CD4-positive, CD25-positive, alpha-beta regulatory T cell (primary cell): ENCODE results near the gene ZNF213. TPM values are rescaled to one million over a fixed set of nuclear protein-coding genes. Genes with fewer than 3 reads are reported as not detected.

Source experiments
- ATAC-seq, 2 donors: fragments of 150-1000 bp; cut with Tn5 transposase; one replicate each; pipeline ENCODE4 v1.10.0; 2021; ENCODE audit warnings: low read depth in 2 of 2, moderate number of reproducible peaks in 2 of 2, moderate library complexity in 1 of 2
- DNase-seq, 3 donors: peaks; one replicate each; pipeline versions ENCODE4 v3.0.0 to v3.0.0-alpha.2; 2012 to 2022; ENCODE audit warnings: mixed read lengths in 1 of 3
- H3K27ac ChIP-seq: one replicate; pipeline ENCODE4 v1.7.0; 2013; ENCODE audit warnings: mild to moderate bottlenecking, low read length; ENCODE audit not compliant: insufficient read depth, poor library complexity, severe bottlenecking
- H3K27me3 ChIP-seq: one replicate; pipeline ENCODE4 v1.7.0; 2013; ENCODE audit warnings: low read length; ENCODE audit not compliant: control insufficient read depth, insufficient read depth
- H3K36me3 ChIP-seq: one replicate; pipeline ENCODE4 v1.7.0; 2013; ENCODE audit warnings: mild to moderate bottlenecking, low read length, moderate library complexity; ENCODE audit not compliant: control insufficient read depth, insufficient read depth
- H3K4me1 ChIP-seq: 2 replicates; pipeline ENCODE4 v1.7.0; 2013; ENCODE audit warnings: mild to moderate bottlenecking, low read length; ENCODE audit not compliant: insufficient read depth, control insufficient read depth, poor library complexity, severe bottlenecking
- H3K4me3 ChIP-seq: one replicate; pipeline ENCODE4 v1.7.0; 2013; ENCODE audit warnings: low read depth, mild to moderate bottlenecking, low read length, moderate library complexity
- H3K9me3 ChIP-seq, 2 experiments: 1 replicate in 1 of 2; 2 replicates in 1 of 2; pipeline ENCODE4 v1.7.0; 2013; ENCODE audit warnings: low read length in 2 of 2, mild to moderate bottlenecking in 1 of 2, moderate library complexity in 1 of 2; ENCODE audit not compliant: control insufficient read depth in 2 of 2
- H3K27ac Mint-ChIP-seq, 3 donors: one replicate each; pipeline ENCODE4 v1.8.0; 2020 to 2022; ENCODE audit warnings: mild to moderate bottlenecking in 3 of 3, mixed read lengths in 3 of 3, moderate library complexity in 2 of 3
- H3K27me3 Mint-ChIP-seq: one replicate; pipeline ENCODE4 v1.8.0; 2022; ENCODE audit warnings: mild to moderate bottlenecking, mixed read lengths
- H3K36me3 Mint-ChIP-seq: one replicate; pipeline ENCODE4 v1.8.0; 2020; ENCODE audit warnings: mixed read lengths
- H3K4me1 Mint-ChIP-seq, 4 donors: one replicate each; pipeline ENCODE4 v1.8.0; 2020 to 2022; ENCODE audit warnings: mixed read lengths in 4 of 4, mild to moderate bottlenecking in 1 of 4
- H3K4me3 Mint-ChIP-seq, 4 donors: one replicate each; pipeline ENCODE4 v1.8.0; 2020 to 2022; ENCODE audit warnings: mild to moderate bottlenecking in 4 of 4, mixed read lengths in 4 of 4, moderate library complexity in 3 of 4
- H3K9me3 Mint-ChIP-seq, 7 donors: one replicate each; pipeline ENCODE4 v1.8.0; 2020 to 2022; ENCODE audit warnings: mixed read lengths in 7 of 7, mild to moderate bottlenecking in 3 of 7, moderate library complexity in 2 of 7
- polyA plus RNA-seq, 4 donors: library from polyadenylated mRNA; unstranded; fragments of 300-500 nt; fragmentation: Illumina TruSeq; gene quantifications; one replicate each; pipeline ENCODE4 v1.2.3, GENCODE V29; 2021
- total RNA-seq: library from RNA; stranded (reverse); gene quantifications from one replicate; pipeline ENCODE4 v1.2.3, GENCODE V29; 2022

The ZNF213 gene
- total and polyA plus RNA-seq, 5 donors from 2014 or later, result 1.9 to 3.8 (median 2.2) TPM

- no peak for DNase-seq
- no peaks in the 10 kb centered on the region for H3K9me3 Mint-ChIP-seq
- H3K4me1 Mint-ChIP-seq, result peaks cover 1 to 6% (median 3%) of the 10 kb centered on the region in 4 donors
- H3K4me3 ChIP-seq, result no peak within 1 kb of the TSS
- H3K27ac Mint-ChIP-seq, result peak within 1 kb of the TSS in 1 of 3 donors; percentile 63
- H3K36me3 Mint-ChIP-seq, result peaks cover 5% of the 10 kb centered on the region
- H3K27ac ChIP-seq, result no peak within 1 kb of the TSS
- ATAC-seq, result no peak
- H3K4me3 Mint-ChIP-seq, result peak within 1 kb of the TSS in 2 of 4 donors; percentile 21 to 35
- H3K9me3 ChIP-seq, result no peaks in the 10 kb centered on the region
- peaks cover 10% of the 10 kb centered on the region for H3K27me3 Mint-ChIP-seq
- no peaks in the 10 kb centered on the region for H3K36me3 ChIP-seq
- no peaks in the 10 kb centered on the region for H3K27me3 ChIP-seq
- peaks cover 3% of the 10 kb centered on the region for H3K4me1 ChIP-seq
Measured at GRCh38 chr16:3112058-3112880, 22.6 kb upstream of the ZNF213 start, which contains the start of gene ZNF205. Gene ZNF205, plus strand, starts transcription at chr16:3112586. Its CDS starts 845 bp downstream, at chr16:3113431.

- H3K27ac Mint-ChIP-seq, result no peak overlapping the region
- peak overlapping the region in 1 of 4 donors; percentile 35 for H3K4me3 Mint-ChIP-seq
- peaks cover 6% of the 10 kb centered on the region for H3K27me3 Mint-ChIP-seq
- Histone ChIP-seq H3K27me3 (no peaks in the 10 kb centered on the region), H3K27ac (no peak overlapping the region), H3K9me3 (no peaks in the 10 kb centered on the region), H3K36me3 (no peaks in the 10 kb centered on the region), H3K4me3 (no peak overlapping the region), H3K4me1 (no peaks in the 10 kb centered on the region)
- H3K36me3 Mint-ChIP-seq, result peaks cover 5% of the 10 kb centered on the region
- ATAC-seq, result no peak
- no peak for DNase-seq
- peaks cover 0 to 4% (median 1%) of the 10 kb centered on the region in 4 donors for H3K4me1 Mint-ChIP-seq
- H3K9me3 Mint-ChIP-seq, result no peaks in the 10 kb centered on the region
Measured at GRCh38 chr16:3112881-3113574, 21.8 kb upstream of the ZNF213 start.

- no peak for DNase-seq
- H3K27ac Mint-ChIP-seq, result no peak overlapping the region
- H3K36me3 Mint-ChIP-seq, result peaks cover 5% of the 10 kb centered on the region
- Histone ChIP-seq H3K9me3 (no peaks in the 10 kb centered on the region), H3K36me3 (no peaks in the 10 kb centered on the region), H3K27me3 (no peaks in the 10 kb centered on the region), H3K27ac (no peak overlapping the region), H3K4me3 (no peak overlapping the region), H3K4me1 (no peaks in the 10 kb centered on the region)
- no peak overlapping the region for H3K4me3 Mint-ChIP-seq
- peaks cover 0 to 4% (median 1%) of the 10 kb centered on the region in 4 donors for H3K4me1 Mint-ChIP-seq
- H3K27me3 Mint-ChIP-seq, result peaks cover 6% of the 10 kb centered on the region
- no peaks in the 10 kb centered on the region for H3K9me3 Mint-ChIP-seq
- no peak for ATAC-seq
Measured at GRCh38 chr16:3113765-3114479, 20.9 kb upstream of the ZNF213 start.

GRCh38 chr16:3115003-3115402 lies 19.8 kb upstream of the ZNF213 start:
- H3K4me3 Mint-ChIP-seq, result no peak overlapping the region
- Histone ChIP-seq H3K4me3 (no peak overlapping the region), H3K4me1 (no peaks in the 10 kb centered on the region), H3K36me3 (no peaks in the 10 kb centered on the region), H3K27ac (no peak overlapping the region), H3K27me3 (no peaks in the 10 kb centered on the region), H3K9me3 (no peaks in the 10 kb centered on the region)
- ATAC-seq (no peak), DNase-seq (no peak)
- H3K36me3 Mint-ChIP-seq, result peaks cover 5% of the 10 kb centered on the region
- peaks cover 0 to 4% (median 0%) of the 10 kb centered on the region in 4 donors for H3K4me1 Mint-ChIP-seq
- no peaks in the 10 kb centered on the region for H3K9me3 Mint-ChIP-seq
- peaks cover 6% of the 10 kb centered on the region for H3K27me3 Mint-ChIP-seq
- H3K27ac Mint-ChIP-seq, result no peak overlapping the region

GRCh38 chr16:3115561-3115960 lies 19.3 kb upstream of the ZNF213 start:
- no peaks in the 10 kb centered on the region for H3K27me3 ChIP-seq
- Mint-ChIP-seq H3K4me3 (no peak overlapping the region), H3K9me3 (no peaks in the 10 kb centered on the region), H3K4me1 (peaks cover 0 to 4% (median 0%) of the 10 kb centered on the region in 4 donors), H3K27me3 (peaks cover 6% of the 10 kb centered on the region), H3K36me3 (peaks cover 5% of the 10 kb centered on the region), H3K27ac (no peak overlapping the region)
- H3K36me3 ChIP-seq, result no peaks in the 10 kb centered on the region
- H3K4me1 ChIP-seq, result no peaks in the 10 kb centered on the region
- H3K4me3 ChIP-seq, result no peak overlapping the region
- no peaks in the 10 kb centered on the region for H3K9me3 ChIP-seq
- no peak overlapping the region for H3K27ac ChIP-seq
- ATAC-seq (no peak), DNase-seq (no peak)

GRCh38 chr16:3118204-3118790 lies 16.5 kb upstream of the ZNF213 start:
- Histone ChIP-seq H3K4me3 (no peak overlapping the region), H3K36me3 (no peaks in the 10 kb centered on the region), H3K4me1 (peaks cover 1% of the 10 kb centered on the region), H3K27me3 (no peaks in the 10 kb centered on the region), H3K27ac (no peak overlapping the region), H3K9me3 (no peaks in the 10 kb centered on the region)
- Mint-ChIP-seq H3K36me3 (no peaks in the 10 kb centered on the region), H3K27ac (peak overlapping the region in 1 of 3 donors; percentile 74), H3K9me3 (no peaks in the 10 kb centered on the region), H3K4me1 (peaks cover 0 to 9% (median 2%) of the 10 kb centered on the region in 4 donors), H3K4me3 (no peak overlapping the region), H3K27me3 (no peaks in the 10 kb centered on the region)
- DNase-seq (no peak), ATAC-seq (no peak)

- Histone ChIP-seq H3K9me3 (no peaks in the 10 kb centered on the region), H3K36me3 (no peaks in the 10 kb centered on the region), H3K4me1 (peaks cover 7% of the 10 kb centered on the region), H3K27ac (no peak overlapping the region), H3K4me3 (no peak overlapping the region), H3K27me3 (no peaks in the 10 kb centered on the region)
- H3K27ac Mint-ChIP-seq, result peak overlapping the region in 1 of 3 donors; percentile 74
- peaks cover 0 to 14% (median 4%) of the 10 kb centered on the region in 4 donors for H3K4me1 Mint-ChIP-seq
- no peaks in the 10 kb centered on the region for H3K9me3 Mint-ChIP-seq
- no peak overlapping the region for H3K4me3 Mint-ChIP-seq
- no peaks in the 10 kb centered on the region for H3K27me3 Mint-ChIP-seq
- H3K36me3 Mint-ChIP-seq, result no peaks in the 10 kb centered on the region
- ATAC-seq, result no peak
- DNase-seq, result no peak
Measured at GRCh38 chr16:3118846-3119245, 16.0 kb upstream of the ZNF213 start.
